BJ (cell line): ENCODE data around the gene DPP6. TPM values are rescaled to one million over a fixed set of nuclear protein-coding genes. Genes with fewer than 3 reads are reported as not detected.

Experiments
- CTCF ChIA-PET: fragments of 350-600 bp; formaldehyde crosslinking; extraction: SDS; loops from one replicate; lab custom pipeline; 2021; ENCODE audit warnings: antibody characterized with exemption, inconsistent platforms; lab: Yijun Ruan, JAX
- POLR2A ChIA-PET: fragments of 300-600 bp; sonication (Branson Sonifier 250); formaldehyde crosslinking; extraction: SDS; loops from one replicate; lab custom pipeline; 2021; ENCODE audit warnings: antibody characterized with exemption; lab: Charles Lee
- DNase-seq: peaks from one replicate; pipeline ENCODE4 v3.0.0-alpha.2; 2011; ENCODE audit warnings: low read depth
- H3K27me3 ChIP-seq: 2 replicates; pipeline ENCODE4 v1.6.0; 2011; ENCODE audit warnings: low read length; ENCODE audit not compliant: control insufficient read depth, insufficient read depth
- H3K36me3 ChIP-seq: 2 replicates; pipeline ENCODE4 v1.5.1; 2011; ENCODE audit warnings: low read length; ENCODE audit not compliant: control insufficient read depth, insufficient read depth
- H3K4me3 ChIP-seq: 2 replicates; pipeline ENCODE4 v1.5.1; 2011; ENCODE audit warnings: low read depth, mild to moderate bottlenecking, control low read depth, low read length
- CTCF ChIP-seq: IDR thresholded peaks from 2 replicates; pipeline ENCODE4 v1.5.1; 2011; ENCODE audit warnings: low read depth, mild to moderate bottlenecking, control low read depth, inconsistent platforms, low read length, moderate library complexity; ENCODE audit not compliant: insufficient read depth
- polyA plus RNA-seq: library from polyadenylated mRNA; depleted of rRNA; stranded (reverse); fragments of >200 nt; gene quantifications from 2 replicates; pipeline ENCODE4 v1.2.3, GENCODE V29; 2011

Gene DPP6
- polyA plus RNA-seq, 1 experiment: not detected

DNA sequence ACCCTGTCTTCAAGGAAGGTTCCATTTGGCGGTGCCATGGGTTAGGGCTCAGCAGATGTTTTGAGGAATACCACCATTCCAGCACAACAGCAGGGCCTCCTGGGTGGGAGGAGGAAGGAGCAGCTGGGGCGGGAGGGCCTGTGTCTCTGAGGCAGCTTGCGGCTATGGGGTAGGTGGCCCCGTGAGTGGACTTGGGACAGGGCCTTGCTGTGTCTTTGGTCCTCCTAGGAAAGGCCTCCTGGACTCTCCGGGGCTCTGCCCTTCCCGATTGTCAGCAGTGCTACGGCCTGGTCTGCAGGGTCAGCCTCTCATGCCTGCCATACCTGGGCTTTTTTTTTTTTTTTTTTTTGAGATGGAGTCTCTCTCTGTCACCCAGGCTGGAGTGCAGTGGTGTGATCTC lies 854.0 kb downstream of the DPP6 start:
- Histone ChIP-seq H3K36me3 (no peaks in the 10 kb centered on the region), H3K27me3 (no peaks in the 10 kb centered on the region), H3K4me3 (no peak overlapping the region)
- ChIA-PET POLR2A (no interaction called here), CTCF (no interaction called here)
- TF ChIP-seq CTCF: no peak
- no peak for DNase-seq

DNA sequence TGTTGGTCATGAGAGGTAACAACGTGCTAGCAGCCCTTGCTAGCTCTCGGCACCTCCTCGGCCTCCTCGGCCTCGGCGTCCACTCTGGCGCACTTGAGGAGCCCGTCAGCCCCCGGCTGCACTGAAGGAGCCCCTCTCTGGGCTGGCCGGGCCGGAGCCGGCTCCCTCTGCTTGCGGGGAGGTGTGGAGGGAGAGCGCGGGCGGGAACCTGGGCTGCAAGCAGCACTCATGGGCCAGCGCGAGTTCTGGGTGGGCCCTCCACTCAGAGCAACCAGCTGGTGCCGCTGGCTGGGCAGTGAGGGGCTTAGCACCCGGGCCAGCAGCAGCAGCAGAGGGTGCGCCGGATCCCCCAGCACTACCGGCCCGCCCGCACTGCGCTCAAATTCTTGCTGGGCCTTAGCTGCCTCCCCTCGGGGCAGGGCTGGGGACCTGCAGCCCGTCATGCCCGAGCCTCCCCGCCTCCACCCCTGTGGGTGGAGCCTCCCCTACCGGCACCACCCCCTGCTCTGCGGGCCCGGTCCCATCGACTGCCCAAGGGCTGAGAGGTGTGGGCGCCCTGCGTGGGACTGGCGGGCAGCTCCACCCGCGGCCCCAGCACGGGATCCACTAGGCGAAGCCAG lies 854.6 kb downstream of the DPP6 start:
- no peak for TF ChIP-seq CTCF
- POLR2A ChIA-PET: no interaction called here
- no peak for DNase-seq
- Histone ChIP-seq H3K4me3 (no peak overlapping the region), H3K27me3 (no peaks in the 10 kb centered on the region), H3K36me3 (no peaks in the 10 kb centered on the region)
- CTCF ChIA-PET: no interaction called here

GRCh38 chr7:154907651-154908620 lies 855.7 kb downstream of the DPP6 start:
- TF ChIP-seq CTCF: no peak
- H3K36me3 ChIP-seq: no peaks in the 10 kb centered on the region
- H3K4me3 ChIP-seq: no peak overlapping the region
- CTCF ChIA-PET: no interaction called here
- DNase-seq: no peak
- no peaks in the 10 kb centered on the region for H3K27me3 ChIP-seq
- POLR2A ChIA-PET: no interaction called here

DNA sequence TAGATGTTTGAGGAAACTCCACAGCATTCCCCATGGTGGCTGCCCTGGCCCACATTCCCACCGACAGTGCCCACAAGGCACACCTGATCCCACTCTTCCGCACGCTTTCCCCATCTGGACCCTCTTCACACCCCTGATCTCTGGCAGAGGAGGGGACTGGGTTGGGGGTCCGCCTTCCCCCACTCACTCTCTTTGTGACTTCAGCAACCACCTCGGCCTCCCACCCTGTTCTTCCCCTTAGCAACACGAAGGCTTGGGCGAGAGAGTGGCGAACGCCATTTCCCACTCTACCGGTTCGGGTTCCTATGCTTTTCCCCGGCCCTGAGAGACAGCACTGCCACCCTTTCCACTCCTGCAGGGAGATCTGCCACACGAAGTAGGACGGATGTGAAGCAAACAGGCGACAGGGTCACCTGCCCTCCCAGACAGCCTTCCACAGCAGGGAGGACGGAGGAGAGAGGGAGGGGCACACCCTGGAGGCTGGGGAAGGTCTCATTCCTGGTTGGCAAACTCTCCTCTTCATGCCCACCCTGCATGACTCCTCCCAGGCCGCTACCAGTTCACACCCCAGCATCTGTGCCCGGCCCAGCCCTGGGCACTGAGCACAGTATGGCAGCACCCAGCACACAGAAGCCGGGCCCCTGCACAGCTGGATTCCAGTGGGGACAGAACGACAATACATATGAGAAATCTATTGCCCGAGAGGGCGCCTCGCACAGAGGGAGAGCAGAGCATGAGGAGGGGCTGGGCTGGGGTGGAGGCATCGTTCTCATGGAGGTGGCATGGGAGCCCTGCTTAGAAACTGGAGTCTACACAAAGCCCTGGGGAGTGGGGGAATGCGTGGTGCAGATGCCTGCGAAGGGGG lies 857.3 kb downstream of the DPP6 start:
- CTCF ChIA-PET: no interaction called here
- Histone ChIP-seq H3K4me3 (no peak overlapping the region), H3K27me3 (no peaks in the 10 kb centered on the region), H3K36me3 (no peaks in the 10 kb centered on the region)
- no peak for TF ChIP-seq CTCF
- DNase-seq: no peak
- POLR2A ChIA-PET: no interaction called here

DNA sequence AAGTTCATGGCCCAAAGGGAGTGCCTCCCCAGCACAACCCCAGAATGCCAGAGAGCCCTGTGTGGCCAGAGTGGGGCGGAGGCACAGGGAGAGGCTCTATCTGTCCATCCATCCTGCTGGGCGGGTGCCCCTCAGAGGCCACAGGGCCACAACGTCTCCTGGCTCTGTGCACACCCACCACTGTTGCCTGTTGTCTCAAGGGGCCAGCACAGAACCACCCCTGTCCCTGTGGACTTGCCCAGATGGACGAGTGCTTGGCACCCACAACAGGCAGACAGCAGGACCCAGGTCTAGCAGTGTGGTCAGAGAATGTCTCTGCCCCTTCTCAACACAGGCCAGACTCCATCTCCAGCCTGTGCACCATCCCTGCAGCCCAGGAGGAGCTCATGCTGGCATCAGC lies 857.9 kb downstream of the DPP6 start:
- CTCF ChIA-PET: no interaction called here
- POLR2A ChIA-PET: no interaction called here
- no peak for DNase-seq

More for the DNA sequence above, 857.9 kb downstream of the DPP6 start:
- Histone ChIP-seq H3K27me3 (no peaks in the 10 kb centered on the region), H3K36me3 (no peaks in the 10 kb centered on the region), H3K4me3 (no peak overlapping the region)
- no peak for TF ChIP-seq CTCF
